Subcutaneous adipose tissue (tissue), 4 donors: Measurements from ENCODE around the gene SAT1. TPM values are rescaled to one million over a fixed set of nuclear protein-coding genes. Genes with fewer than 3 reads are reported as not detected.

Experiments used
- CTCF ChIP-seq: fragments of 450-650 bp; IDR thresholded peaks from one replicate; pipeline ENCODE4 v1.5.1; 2016; ENCODE audit warnings: low read depth, mild to moderate bottlenecking, control low read depth, antibody characterized with exemption, moderate library complexity
- total RNA-seq, 4 donors: library from RNA; depleted of rRNA; stranded (reverse); fragments of >200 nt; gene quantifications; one replicate each; pipeline ENCODE4 v1.1.0, GENCODE V29; 2016

The SAT1 gene
- total RNA-seq, 4 donors from 2014 or later: 976 to 1,919 (median 1,082) TPM

GRCh38 chrX:23783589-23784469 is 856 bp downstream of the SAT1 start:
- no peak for TF ChIP-seq CTCF

DNA sequence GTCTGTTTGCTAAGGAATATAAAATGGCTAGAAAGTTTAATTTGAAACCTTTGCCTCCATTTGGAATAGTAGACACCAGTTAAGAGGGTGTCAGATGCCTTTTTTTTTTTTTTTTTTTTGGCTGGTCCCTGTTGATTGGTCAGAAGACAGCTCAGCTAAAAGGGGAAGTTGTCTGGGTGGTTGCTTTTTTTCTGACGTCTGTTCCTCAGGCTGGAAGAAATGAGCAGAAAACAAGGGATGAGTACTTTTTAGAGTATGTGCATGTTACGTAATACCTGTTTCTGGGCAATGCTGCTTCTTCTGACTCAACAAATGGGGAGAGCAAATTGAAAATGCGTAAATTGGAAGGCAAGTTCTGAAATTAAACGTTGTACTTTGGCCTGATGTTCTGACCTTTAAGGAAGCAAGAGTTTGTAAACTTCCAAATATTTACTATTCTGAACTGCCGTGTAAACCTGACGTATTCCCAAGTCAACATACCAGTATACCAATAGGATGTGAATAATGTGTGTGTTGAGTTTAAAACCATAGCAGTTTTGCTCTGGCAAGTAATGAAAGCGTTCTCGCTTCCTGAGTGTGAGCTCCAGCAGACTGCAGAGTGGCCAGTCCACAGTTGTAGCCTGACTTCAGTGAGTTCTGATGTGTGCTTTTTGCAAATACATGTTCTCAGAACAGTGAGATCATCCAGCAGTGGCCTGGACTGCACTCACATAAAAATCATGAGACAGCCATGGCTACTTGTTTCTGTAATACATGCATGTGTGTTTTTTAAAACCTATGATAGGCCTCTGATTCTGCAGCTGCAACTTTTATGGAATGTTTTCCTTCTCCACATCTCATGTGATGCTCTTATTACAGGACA is 1.7 kb downstream of the SAT1 start:
- no peak for TF ChIP-seq CTCF

DNA sequence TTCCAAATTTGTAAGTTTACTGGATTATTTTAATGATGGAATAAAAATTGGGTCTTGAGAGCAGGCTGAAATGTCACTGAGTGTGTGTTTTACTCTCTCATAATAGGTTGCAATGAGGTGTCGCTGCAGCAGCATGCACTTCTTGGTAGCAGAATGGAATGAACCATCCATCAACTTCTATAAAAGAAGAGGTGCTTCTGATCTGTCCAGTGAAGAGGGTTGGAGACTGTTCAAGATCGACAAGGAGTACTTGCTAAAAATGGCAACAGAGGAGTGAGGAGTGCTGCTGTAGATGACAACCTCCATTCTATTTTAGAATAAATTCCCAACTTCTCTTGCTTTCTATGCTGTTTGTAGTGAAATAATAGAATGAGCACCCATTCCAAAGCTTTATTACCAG is 2.6 kb downstream of the SAT1 start:
- TF ChIP-seq CTCF: no peak

DNA sequence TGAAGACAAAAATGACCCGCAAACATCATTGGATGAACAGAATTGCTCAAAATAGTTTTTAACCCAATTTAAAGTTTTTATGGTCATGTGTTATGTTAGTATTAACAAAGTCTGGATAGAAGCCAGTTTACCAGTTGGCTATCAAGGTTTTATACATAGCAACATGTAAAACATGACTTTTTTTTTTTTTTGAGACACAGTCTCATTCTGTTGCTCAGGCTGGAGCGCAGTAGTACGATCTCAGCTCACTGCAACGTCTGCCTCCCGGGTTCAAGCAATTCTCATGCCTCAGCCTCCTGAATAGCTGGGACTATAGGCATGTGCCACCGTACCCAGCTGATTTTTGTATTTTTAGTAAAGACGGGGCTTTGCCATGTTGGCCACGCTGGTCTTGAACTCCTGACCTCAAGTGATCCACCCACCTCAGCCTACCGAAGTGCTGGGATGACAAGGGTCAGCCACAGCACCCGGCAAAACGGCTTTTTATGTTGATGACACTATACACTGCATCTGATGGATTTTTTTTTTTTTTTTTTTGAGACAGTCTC is 3.4 kb downstream of the SAT1 start:
- no peak for TF ChIP-seq CTCF

DNA sequence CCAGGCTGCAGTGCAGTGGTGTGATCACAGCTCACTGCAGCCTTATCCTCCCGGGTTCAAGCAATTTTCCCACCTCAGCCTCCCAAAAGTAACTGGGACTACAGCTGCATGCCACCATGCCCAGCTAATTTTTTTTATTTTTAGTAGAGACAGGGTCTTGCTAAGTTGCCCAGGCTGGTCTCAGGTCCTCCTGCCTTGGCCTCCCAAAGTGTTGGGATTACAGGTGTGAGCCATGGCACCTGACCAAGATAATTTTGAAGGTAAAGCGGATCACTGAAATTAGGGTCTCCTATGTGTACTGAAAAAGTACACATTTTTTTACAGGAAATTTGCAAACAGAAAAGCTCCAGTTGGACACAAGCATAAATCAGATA is 4.8 kb downstream of the SAT1 start:
- no peak for TF ChIP-seq CTCF

GRCh38 chrX:23788521-23788920 is 5.5 kb downstream of the SAT1 start:
- TF ChIP-seq CTCF: no peak

DNA sequence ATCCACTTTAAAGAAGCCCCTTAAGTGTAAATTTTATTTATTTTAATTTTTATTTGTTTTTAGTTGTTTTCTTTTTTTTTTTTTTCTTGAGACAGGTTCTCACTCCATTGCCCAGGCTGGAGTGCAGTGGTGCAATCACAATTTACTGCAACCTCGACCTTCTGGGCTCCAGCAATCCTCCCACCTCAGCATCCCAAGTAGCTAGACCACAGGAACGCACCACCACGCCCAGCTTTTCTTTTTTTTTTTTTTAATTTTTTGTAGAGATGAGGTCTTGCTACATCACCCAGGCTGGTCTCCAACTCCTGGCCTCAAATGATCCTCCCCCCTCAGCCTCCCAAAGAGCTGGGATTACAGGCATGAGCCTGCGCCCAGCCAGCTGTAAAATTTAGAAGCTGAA is 6.0 kb downstream of the SAT1 start:
- TF ChIP-seq CTCF: no peak
